ENCODE measurements around the gene PHC2.

Gene PHC2

GRCh38 chr1:33388805-33389771, 41.8 kb downstream of the PHC2 start:
- no peak for DNase-seq

- no peak for DNase-seq
These were observed 43.3 kb downstream of the PHC2 start for GRCh38 chr1:33387625-33388024.

GRCh38 chr1:33385251-33385650, 45.6 kb downstream of the PHC2 start:
- no peak for DNase-seq

- no peak for DNase-seq
These were observed 46.7 kb downstream of the PHC2 start for GRCh38 chr1:33384040-33384812.

GRCh38 chr1:33383489-33383888, 47.4 kb downstream of the PHC2 start:
- DNase-seq: no peak

GRCh38 chr1:33382661-33383415, 48.1 kb downstream of the PHC2 start:
- DNase-seq: no peak

DNA sequence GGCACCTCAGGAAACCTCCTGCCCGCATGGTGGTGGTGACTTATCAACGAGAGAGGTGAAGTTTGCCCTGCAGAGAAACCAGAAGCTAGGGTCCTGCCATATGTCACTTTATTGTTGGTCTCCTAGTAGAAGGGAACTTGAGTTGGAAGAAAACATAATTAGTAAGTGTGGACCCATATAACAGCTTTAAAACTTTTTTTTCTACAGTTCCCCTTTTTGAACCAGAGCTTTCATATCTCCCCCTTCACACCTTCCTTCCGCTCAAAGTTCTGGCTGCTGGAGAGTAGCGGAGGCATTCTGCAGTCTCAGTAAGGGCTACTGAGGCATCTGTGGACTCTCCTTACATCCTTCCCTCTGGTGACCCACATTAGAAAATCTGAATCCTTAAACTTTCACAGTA, 48.9 kb downstream of the PHC2 start:
- no peak for DNase-seq

DNA sequence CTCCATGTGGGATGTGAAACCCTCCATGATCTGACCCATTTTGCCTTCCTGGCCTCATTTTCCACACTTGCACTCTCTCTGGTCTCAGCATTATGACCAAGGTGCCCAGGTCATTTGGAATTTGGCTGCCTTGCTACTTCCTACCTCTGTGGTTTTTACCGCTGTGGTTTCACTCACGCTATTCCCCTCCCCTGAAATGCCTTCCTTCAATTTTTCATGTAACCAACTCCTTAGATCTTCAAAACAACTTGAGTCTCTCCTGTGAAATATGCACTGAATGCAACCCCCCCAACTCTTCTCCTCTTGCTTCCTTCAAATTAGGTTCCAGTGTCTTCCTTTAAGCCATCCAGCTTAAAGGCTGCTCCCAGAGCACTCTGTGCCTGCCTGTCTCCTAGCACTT, 50.1 kb downstream of the PHC2 start:
- DNase-seq: no peak

- DNase-seq: no peak
These were observed 51.1 kb downstream of the PHC2 start for GRCh38 chr1:33379631-33380354.

- no peak for DNase-seq
These were observed 51.9 kb downstream of the PHC2 start for GRCh38 chr1:33378976-33379375.

DNA sequence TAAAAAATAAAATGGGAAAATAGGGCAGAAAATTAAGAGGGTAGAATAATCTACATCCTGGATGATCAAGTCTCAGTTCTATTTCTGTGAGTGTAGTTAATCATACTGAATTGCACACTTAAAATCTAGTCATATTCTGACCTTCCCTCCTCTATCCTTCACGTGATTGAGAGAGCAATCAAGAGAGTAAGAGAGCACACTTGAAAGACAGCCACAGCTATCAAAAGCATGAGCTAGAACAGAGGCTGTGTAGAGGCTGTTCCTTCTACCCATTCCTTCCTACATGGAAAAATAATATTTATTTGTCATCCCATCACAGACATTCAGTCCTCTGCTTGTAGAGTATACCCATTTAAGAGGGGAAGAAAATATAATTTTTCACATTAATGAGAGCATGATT, 52.4 kb downstream of the PHC2 start:
- DNase-seq: peak; percentile 8

DNA sequence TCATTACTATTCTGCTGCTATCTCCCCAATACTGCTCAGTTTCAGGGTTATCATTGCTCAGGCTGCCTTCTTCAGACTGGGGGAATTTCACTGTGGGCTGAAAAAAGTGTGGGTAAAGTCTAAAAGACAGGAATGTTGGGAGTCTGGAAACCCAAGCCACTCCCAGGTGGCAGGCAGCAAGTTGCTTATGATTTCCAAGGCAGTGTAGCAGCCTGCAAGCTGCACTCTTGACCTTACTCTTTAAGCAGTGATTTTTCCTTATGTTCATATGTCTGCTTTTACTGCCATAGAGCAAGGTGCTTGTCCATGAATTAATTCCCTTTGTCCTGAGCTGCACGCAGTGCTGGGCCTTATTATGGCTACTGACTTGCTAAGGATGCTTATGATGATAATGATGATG, 53.1 kb downstream of the PHC2 start:
- no peak for DNase-seq

DNA sequence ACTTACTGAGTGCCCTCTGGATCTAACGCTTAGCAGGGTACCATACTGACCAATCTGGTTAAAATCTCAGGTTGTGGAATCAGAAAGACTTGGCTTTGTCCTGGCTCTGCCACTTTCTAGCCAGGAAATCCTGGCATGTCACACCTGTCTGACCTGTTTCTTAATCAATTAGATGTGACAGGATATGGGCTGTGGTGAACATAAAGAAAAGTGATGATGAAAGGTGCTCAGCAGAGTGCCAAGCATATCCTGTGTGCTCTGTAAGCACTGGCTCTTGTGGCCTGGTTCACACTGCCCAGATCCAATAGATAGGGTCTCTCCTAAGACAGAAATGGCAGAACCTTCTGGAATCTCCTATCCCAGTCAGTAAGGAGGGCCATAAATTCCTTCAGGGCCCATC, 53.9 kb downstream of the PHC2 start:
- no peak for DNase-seq

DNA sequence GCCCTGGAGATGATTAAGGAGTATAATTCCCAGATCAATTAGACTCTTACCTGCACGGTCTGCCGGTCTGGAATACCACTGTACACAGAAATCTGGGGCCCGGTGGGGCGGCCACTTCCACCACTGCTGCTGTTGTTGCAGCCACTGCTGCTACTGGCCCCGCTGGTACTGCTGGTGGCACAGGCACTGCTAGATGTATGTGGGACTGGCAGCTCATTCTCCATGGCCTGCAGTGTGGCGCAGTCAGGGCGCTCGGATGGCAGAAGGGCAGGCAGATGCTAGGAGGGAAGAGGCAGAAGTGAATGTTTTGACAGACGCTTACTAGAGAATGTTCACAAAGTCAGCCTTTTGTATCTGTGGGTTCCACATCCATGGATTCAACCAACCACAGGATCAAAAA, 55.6 kb downstream of the PHC2 start:
- DNase-seq: no peak

GRCh38 chr1:33374336-33375105, 56.4 kb downstream of the PHC2 start:
- DNase-seq: no peak

DNA sequence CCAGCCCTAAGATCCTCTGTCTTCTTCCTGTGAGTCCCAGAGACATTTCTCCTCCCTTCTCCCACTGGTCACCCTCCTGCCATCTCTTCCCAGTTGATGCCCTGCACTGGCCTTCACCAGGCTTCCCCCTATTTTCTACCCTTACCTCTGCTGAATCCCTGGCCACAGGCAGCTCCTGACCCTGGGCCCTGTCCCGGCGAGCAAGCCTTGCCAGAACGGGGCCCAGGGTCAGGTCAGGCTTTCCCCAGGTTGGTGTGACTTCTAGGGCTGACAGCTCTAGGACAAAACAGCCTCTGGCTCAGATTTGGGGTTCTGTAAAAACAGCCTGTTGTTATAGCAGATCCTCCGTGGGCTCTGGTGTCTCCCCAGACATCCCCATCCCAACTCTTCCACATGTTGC, 57.3 kb downstream of the PHC2 start:
- DNase-seq: no peak

GRCh38 chr1:33372677-33373076, 58.2 kb downstream of the PHC2 start:
- DNase-seq: no peak

DNA sequence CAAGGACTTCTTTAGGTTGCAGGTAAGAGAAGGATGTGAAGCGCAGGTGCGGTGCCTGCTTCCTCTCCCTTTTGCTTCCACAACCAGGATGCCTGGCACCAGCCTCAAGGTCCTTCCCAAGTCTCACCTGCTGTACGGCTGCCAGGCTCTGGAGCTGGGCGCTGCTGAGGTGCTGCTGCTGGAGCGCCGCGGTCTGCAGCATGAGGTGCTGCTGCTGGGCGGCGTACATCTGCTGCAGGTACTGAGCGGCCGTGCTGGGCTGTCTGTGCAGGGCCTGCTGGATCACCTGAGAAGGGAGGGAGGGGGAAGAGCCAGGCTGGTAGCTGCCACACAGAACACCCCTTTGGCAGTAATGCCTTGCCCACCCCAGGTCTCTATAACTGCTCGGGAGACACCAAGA, 58.7 kb downstream of the PHC2 start:
- no peak for DNase-seq

DNA sequence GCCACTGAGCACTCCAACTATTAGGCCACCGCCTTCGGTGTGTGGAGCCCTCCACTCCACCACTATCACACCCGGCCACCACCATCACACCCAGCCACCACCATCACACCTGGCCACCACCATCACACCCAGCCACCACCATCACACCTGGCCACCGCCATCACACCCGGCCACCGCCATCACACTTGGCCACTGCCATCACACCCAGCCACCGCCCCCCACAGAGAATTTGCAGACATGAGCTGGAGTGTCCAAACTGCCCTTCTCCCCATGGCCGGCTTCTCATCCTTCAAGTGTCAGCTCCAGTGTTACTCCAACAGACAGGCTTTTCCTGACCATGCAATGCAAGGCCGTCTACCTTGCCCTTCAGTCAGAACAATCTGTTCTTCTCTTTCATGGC, 59.6 kb downstream of the PHC2 start:
- DNase-seq: no peak

GRCh38 chr1:33370827-33371226, 60.1 kb downstream of the PHC2 start:
- no peak for DNase-seq

GRCh38 chr1:33370301-33370700, 60.6 kb downstream of the PHC2 start:
- no peak for DNase-seq

- DNase-seq: no peak
These were observed 61.1 kb downstream of the PHC2 start for GRCh38 chr1:33369764-33370163.
